DMS 273 (cell line): ENCODE measurements around the gene TNNT2.

Source experiments
- DNase-seq: peaks from one replicate; lab custom pipeline; 2025; ENCODE audit not compliant: unreplicated experiment; lab: John Stamatoyannopoulos, UW

The TNNT2 gene

DNA sequence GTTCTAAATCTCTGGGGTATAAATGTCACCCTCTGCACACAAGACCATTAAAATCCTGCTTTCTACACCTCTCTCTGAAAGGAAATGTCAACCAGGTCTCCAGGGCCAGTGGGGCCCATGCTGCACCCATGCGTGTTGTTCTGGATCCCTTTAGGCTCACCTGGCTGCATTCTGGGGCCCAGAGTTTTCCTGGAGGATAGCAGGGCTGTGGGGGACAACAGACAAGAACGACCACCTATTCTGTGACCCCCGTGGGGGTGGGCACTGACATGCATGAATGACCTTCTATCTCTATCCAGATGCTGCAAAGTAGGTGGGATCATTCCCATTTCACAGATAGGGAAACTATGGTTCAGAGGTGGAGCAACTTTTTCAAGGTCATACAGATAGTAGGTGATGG lies 41.6 kb downstream of the TNNT2 start:
- no peak for DNase-seq

DNA sequence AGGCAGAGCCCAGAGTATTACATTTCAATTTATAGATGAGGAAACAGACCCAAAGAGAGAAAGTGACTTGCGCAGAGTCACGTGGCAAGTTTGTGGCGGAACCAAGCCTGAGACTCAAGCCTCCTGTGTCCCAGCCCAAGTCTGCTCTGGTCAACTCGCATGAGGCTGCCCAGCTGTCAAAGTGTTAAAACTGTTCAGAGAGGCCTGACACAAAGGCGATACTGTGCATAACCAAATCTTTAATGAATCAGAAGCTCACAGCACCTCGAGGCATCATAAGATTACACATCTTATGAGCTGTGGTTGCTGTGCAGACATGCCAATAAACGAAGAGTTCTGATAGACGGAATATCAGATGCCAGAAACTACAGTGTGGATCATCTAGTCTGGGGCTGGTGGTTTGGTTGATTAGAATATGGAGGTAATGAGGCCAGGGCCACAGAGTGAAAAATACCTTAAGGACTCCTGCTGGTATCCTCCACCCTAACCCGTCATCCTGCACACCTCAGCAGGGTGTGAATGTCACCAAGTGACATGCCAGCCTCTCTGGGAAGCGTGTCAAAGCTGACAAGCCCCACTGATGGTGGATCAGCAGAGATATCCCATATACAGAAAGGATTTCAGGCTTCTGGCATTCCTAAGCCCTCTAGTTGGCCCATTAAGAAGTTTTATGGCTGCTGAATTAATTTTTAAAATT lies 42.2 kb downstream of the TNNT2 start:
- no peak for DNase-seq

DNA sequence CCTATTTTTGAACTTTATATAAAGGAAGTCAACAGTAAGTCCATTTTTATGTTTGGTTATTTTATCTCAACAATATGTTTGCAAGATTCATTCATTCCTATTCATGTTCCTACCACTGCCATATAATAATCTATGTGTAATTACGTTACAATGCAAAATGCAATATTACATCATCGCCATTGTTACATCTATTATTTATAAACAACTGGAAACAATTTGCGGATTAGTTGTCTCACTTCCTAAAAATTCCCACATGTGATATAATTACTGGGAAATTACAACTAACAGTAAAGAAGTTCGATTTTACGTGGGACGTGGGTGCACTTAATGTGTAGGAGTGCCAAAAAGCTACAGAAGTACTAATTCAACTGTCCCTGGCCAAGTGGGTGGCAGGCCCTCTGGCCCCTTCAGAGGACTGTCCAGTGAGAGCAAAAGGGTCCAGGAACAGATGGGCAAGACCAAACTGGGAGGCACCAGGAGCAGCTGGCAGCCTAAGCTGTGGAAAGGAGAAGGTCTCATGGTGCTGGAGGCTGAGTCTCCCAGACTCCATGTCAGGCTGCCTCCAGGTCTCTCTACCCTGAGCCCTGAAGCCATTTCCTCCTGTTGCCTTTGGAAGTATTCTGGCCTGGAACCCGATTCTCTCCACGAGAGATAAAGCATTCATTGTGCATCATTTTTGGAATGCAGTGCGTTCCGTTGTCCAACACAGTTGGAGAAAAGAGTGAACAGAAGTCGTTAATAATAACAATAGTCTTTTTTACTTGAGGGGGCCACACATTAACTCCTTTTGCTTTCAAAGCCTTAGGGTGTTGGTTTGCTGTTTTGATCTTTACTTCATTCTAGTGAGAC lies 42.9 kb downstream of the TNNT2 start:
- no peak for DNase-seq

DNA sequence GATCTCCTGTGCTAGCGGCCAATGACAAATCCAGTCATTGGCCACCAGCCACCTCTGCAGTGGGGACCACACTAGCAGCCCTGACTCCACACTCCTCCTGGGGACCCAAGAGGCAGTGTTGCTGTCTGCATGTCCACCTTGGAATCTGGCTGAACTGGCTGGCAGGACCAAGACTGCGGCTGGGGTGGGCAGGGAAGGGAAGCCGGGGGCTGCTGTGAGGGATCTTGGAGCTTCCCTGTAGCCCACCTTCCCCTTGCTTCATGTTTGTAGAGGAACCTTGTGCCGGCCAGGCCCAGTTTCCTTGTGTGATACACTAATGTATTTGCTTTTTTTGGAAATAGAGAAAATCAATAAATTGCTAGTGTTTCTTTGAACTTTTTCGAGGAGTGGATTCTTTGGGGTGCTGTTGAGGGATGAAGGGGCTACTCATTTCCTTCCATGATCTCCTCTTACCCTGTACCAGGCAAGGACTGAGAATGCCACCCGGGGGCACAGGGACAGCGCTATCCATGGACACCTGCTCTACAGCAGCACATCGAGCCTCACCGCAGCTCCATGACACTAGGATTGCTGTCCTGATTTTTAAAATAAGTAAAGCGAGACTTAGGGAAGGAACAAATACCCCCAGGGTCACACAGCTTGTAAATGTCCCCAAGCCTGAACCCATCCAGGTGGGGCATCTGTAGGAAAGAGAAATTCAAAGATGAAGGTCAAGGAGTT lies 44.7 kb downstream of the TNNT2 start:
- no peak for DNase-seq

DNA sequence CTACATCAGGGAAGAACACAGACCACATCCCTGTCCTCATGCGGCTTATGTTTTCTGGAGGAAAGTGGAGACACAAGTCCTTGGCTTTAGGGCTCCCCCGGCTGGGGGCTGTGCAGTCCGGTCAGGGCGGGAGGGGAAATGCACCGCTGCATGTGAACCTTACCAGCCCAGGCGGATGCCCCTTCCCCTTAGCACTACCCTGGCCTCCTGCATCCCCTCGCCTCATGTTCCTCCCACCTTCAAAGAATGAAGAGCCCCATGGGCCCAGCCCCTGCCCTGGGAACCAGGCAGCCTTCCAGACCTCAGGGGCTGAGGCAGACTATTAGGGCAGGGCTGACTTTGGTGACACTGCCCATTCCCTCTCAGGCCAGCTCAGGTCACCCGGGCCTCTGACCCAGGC lies 45.5 kb downstream of the TNNT2 start:
- DNase-seq, result no peak

DNA sequence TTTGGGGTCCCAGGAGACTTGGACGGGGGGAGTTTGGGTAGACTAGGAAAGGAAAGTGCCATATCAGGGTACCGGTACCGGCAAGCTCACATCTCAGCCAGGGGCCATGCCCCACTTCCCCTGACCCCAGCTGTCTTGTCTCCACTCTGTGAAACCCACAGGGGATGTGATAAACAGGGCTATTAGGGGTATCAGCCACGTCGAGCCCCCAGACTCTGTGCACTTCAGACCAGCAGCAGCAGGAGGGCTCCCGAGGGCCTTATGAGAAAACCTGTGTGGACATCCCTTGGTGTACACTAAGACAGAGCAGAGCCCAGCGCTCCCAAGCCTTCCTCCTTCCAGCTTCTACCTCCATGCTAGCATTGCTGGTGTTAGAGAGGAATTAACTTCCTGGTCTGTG lies 46.3 kb downstream of the TNNT2 start:
- no peak for DNase-seq

DNA sequence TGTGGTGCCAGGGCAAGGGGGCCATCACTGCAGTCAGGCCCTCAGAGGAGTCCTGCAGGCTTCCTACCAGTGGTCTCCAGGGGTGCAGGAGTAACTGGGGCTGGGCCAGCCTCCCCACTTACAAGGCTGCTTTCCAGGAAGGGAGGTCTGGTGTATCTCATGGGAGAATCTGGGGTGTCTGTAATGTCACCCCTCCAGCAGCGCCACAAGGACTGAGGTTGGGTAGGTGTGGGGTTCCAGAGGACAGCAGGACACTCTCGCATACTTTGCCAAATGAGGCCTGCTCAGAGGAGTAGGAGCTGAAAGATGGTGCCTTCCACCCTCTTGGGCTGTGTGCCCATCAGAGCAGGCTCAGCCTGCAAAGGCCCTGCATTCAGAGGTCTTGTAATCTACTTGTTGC lies 46.9 kb downstream of the TNNT2 start:
- DNase-seq, result no peak

DNA sequence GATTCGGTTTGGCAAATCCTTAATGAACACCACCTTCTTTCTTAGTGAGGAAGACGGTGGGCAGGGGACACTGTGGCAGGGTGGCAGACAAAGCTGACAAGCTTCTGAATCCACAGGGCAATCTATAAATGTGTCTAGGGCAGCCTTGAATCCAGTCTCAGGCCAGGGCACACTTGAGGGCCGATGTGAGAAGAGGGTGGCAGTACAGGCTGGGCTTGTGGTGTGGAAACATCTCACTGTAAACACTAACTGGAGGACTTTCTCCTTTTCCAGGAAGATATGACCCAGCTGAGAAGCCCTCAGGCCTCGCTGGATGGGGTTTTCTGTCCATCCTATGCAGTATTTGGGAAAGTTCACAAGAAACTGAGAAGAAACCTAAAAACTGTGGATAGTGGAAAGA lies 47.7 kb downstream of the TNNT2 start:
- DNase-seq, result no peak

DNA sequence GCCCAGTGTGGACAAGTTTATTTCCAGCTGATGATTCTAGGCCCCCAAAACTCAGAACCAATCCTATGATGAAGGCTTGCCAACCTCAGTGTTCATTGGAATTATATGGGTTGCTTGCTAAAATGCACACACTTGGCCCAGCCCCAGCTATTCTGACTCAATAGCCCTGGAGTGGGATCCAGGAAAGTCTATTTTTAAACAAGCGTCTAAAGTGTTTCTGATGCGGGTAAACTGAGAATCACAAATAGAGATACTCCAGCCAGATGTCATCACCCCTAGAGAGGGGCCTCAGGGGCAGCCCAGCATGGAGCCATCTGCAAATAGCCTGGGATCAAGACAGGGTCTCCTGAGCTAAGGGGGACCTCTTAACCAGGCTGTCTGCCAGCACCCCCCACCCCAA lies 48.2 kb downstream of the TNNT2 start:
- no peak for DNase-seq

DNA sequence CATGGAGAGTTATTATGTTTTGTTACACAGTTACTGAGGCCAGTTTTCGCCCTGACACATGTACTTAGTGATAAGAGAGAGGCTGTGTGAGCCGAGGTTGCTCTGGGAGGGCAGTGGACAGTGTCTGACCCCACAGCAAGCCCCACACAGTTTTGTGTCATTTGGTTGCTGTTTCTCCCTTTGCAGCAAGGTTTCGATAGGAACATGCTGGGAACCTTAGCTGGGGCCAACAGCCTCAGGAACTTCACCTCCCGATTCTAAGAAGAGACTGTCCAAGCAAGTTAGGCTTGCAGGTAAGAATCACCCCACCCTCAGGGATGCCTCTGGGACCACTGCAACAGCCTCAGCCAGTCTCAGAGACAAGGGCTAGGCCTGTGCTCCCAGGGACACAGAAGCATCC lies 48.9 kb downstream of the TNNT2 start:
- DNase-seq, result no peak

DNA sequence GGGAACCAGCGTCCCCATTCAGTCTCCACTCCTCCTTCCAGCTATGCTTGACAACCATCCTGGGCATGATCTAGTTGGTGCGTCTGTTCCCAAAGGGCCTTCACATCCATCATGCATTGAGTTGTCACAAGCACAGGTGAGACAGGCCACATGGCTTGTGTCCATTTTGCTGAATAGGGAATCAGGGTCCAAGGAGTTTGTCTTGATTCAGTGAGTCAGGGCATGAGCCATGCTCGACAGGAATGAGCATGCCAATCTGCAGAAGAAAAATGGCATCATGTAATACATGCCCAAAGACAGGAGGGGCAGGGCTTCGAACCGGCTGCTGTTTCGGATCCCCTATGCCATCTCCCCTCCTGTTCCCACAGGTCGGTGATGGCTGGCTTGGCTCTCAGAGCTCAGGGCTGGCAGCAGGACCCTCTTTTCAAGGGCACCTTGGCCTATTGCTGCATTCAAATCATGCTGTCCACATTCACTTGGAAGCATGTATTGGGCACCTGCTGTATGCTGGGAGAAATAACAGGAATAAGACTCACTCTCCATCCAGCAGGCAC lies 49.7 kb downstream of the TNNT2 start:
- no peak for DNase-seq

DNA sequence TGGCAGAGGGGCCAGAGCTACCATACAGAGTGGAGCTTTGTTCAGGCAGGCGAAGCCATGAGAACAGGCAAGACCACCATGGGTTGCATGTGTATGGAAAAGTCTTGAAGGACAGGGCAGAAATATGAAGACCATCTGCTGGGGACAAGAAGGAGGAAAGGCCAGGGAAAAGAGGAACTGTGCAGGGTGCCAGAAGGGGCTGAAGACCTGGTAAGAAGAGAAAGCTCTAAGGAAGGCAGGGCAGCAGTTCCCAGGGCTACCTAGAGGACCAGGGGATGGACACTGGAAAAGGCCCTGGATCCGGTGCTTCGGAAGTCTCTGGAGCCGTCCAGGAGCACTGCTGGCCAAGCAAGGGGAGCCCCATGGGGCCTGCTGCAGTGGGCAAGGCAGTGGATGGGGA lies 50.8 kb downstream of the TNNT2 start:
- no peak for DNase-seq

DNA sequence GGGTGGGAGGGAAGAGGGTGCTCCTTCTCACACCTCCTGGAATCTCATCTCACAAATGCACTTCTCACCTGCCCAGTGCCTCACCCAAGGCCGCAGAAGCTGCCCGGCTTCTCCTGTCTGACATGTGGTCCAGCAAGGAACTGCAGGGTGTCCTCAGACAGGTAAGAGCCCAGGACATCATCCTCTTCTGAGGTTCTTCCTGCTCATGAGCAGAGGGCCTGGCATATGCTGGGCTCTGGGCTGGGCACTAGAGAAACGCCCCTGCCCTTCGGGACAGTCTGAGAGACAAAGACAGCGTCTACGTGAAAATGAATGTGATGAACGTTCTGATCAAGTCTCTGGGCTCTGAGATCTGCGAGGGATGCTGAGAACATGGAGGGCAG lies 51.8 kb downstream of the TNNT2 start:
- DNase-seq, result no peak

DNA sequence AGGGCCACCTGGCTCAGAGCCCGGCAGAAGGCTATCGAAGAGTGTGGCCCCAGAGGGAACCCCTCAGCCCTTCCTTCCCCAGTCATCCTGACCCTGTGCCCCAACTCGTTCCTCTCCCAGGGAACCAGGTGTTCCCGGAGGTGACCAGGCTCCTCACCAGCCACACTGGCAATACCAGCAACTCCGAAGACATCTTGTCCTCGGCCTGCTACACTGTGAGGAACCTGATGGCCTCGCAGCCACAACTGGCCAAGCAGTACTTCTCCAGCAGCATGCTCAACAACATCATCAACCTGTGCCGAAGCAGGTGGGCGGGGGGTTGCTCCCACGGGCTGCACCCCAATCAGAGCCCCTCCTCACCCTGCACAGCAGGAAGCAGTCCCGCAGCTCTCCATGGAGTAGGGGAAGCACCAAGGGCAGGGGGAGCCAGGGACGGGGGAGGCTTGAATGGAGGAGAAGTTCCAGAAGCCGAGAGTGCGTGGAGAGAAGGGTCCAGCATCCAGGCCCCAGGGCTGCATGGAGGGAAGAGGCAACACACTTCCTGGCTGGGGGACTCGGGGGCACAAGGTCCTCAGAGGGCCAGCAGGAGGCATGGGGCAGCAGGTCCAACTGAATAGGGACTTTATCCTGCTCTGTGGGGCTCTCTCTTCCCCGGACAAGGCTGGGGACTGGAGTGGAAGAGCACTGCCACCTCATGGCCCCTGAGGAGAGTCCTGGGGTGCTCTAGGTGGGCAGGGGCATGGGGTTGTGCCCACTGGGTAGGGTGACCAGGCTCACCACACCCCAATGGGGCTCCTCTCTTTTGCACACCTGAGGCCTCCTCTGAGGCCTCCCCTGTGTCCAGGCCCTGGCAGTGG lies 52.4 kb downstream of the TNNT2 start:
- no peak for DNase-seq

DNA sequence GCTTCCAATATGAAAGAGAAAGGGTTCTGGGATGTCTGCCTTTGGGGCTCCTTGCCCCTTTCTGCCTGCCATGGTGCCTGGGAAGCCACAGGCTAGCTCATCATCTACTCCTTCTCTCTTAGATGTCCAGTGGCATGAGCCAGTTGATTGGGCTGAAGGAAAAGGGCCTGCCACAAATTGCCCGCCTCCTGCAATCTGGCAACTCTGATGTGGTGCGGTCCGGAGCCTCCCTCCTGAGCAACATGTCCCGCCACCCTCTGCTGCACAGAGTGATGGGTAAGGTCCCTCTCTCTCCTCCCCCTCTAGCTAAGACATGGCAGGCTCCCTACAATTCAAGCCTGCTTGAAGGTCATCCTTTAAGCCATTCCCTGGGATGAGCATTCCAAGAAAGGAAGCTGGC lies 53.2 kb downstream of the TNNT2 start:
- no peak for DNase-seq

DNA sequence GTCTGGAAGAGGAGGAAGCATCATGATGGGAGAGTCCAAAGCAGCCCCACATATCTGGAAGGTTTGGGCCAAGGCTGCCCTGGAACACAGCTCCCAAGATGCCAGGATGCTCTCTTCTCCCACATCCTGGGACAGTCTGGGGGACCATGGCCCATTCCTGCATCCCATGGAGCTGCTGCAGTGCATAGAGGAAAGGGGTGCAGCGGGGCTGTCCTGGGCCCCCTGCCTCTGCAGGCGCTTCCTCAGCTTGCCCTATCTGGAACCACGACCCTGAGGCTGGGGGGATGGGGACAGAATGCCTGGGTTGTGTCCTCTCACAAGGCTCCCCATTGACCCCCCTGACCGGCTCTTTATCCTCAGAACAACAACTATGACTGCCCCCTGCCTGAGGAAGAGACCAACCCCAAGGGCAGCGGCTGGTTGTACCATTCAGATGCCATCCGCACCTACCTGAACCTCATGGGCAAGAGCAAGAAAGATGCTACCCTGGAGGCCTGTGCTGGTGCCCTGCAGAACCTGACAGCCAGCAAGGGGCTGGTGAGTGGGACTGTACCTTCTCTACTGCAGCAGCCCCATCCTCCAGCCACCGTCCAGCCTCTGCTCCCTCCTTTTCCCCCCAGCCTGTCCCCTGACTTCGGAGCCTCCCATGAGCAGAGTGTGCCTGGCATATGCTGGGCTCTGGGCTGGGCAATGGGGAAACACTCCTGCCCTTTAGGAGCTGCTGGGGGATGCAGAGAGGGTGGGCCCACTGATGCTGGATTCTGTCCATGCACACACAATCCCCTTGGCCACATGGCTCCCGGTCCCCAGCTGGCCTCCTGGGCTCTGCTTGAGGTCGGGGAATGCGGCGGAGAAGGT lies 54.6 kb downstream of the TNNT2 start:
- no peak for DNase-seq

DNA sequence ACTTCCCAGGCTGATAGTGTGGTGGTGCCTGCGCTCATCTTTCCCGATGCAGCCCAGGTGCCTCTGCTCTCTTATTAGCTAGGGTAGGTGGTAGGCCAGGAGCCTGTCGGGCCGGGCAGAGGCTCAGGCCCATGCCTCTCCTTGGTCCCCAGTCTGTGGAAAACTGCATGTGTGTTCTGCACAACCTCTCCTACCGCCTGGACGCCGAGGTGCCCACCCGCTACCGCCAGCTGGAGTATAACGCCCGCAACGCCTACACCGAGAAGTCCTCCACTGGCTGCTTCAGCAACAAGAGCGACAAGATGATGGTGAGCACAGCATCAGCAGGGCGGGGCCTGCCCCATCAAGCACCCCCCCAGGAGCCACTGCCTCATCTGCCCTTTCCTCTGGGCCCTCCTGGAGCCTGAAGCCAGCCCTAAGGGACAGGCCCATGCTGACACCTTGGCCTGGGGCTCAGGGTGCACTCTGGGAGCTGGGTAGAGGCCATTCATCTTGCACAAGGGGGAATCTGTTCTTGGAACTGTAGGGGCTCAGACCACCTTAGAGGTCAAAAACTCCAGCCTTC lies 55.6 kb downstream of the TNNT2 start:
- no peak for DNase-seq

DNA sequence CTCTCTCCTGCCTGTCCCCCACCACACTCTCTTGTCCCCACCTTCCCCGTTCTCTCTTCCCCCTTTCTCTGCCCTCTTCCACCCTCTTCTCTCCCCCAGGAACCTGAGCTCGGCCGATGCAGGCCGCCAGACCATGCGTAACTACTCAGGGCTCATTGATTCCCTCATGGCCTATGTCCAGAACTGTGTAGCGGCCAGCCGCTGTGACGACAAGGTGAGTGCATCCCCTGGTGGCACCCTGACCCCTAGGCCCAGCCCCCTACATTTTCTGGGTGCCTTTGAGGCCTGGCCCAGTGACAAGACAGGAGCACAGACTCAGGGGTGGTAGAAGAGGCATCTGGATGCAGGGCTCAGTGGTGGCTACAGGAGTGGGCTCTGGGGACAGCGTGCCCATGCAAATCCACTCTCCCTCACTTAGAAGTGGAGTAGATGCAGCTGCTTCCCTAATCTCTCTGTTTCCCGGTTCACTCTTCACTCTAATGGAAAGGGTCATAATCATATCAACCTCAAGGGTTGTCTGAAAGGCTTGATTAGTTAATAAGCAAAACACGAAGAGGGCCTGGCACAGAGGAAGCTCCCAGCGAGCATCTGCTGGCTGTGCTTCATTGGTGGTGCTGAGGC lies 57.2 kb downstream of the TNNT2 start:
- DNase-seq, result no peak

DNA sequence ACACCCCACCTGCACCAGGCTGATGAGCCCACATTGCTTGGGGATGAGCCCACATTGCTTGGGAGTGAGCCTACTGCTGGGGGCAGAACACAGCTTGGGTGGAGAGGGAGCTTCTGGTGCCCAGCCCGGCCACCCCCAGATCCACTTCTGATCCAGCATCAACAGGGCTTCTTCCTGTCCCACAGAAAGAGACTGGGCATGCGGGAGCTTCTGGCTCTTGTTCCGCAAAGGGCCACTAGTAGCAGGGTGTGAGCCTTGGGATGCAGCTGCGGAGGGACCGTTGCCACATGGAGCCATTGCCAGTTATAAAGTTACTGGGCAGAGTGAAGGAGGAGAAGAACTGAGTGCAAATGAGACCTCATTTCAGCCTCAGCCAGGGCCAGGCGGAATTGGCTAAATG lies 57.8 kb downstream of the TNNT2 start:
- no peak for DNase-seq
